ENCODE data around the gene DOCK1.
"Not testable (repeated sequence)": the region's sequence is repeated elsewhere in the genome, so short reads cannot be mapped to it uniquely, and the experiment has no call there.

The DOCK1 gene

GRCh38 chr10:126911301-126911700 lies 6.1 kb downstream of the DOCK1 start:
- Histone ChIP-seq H3K27ac (ENCODE audit: low read length) (no peak overlapping the region), H3K9me3 (ENCODE audit: control insufficient read depth in 2 of 2, low read length in 2 of 2) (peaks cover 0 to 4% of the 10 kb centered on the region in 2 donors), H3K4me3 (ENCODE audit: low read length in 2 of 2) (no peak overlapping the region), H3K27me3 (ENCODE audit: control insufficient read depth in 1 of 2, insufficient read depth in 2 of 2, low read length in 2 of 2) (no peaks in the 10 kb centered on the region), H3K4me1 (ENCODE audit: control insufficient read depth, insufficient read depth, low read length) (peaks cover 15% of the 10 kb centered on the region), H3K36me3 (ENCODE audit: control insufficient read depth in 2 of 2, insufficient read depth in 2 of 2, low read length in 2 of 2) (no peaks in the 10 kb centered on the region), H3K9ac (ENCODE audit: low read length in 2 of 2) (no peak overlapping the region)

- Histone ChIP-seq H3K9ac (ENCODE audit: low read length in 2 of 2) (no peak overlapping the region), H3K27ac (ENCODE audit: low read length) (no peak overlapping the region), H3K36me3 (ENCODE audit: control insufficient read depth in 2 of 2, insufficient read depth in 2 of 2, low read length in 2 of 2) (no peaks in the 10 kb centered on the region), H3K27me3 (ENCODE audit: control insufficient read depth in 1 of 2, insufficient read depth in 2 of 2, low read length in 2 of 2) (no peaks in the 10 kb centered on the region), H3K4me3 (ENCODE audit: low read length in 2 of 2) (no peak overlapping the region), H3K4me1 (ENCODE audit: control insufficient read depth, insufficient read depth, low read length) (peaks cover 13% of the 10 kb centered on the region), H3K9me3 (ENCODE audit: control insufficient read depth in 2 of 2, low read length in 2 of 2) (peaks cover 0 to 4% of the 10 kb centered on the region in 2 donors)
Observed at GRCh38 chr10:126913316-126913715, 8.1 kb downstream of the DOCK1 start.

GRCh38 chr10:126914561-126914960 lies 9.3 kb downstream of the DOCK1 start:
- no peak overlapping the region for H3K4me3 ChIP-seq (ENCODE audit: low read length in 2 of 2)
- H3K27ac ChIP-seq (ENCODE audit: low read length): no peak overlapping the region
- peaks cover 0 to 4% of the 10 kb centered on the region in 2 donors for H3K9me3 ChIP-seq (ENCODE audit: control insufficient read depth in 2 of 2, low read length in 2 of 2)
- H3K27me3 ChIP-seq (ENCODE audit: control insufficient read depth in 1 of 2, insufficient read depth in 2 of 2, low read length in 2 of 2): no peaks in the 10 kb centered on the region
- peaks cover 0 to under 1% of the 10 kb centered on the region in 2 donors for H3K36me3 ChIP-seq (ENCODE audit: control insufficient read depth in 2 of 2, insufficient read depth in 2 of 2, low read length in 2 of 2)
- H3K4me1 ChIP-seq (ENCODE audit: control insufficient read depth, insufficient read depth, low read length): peaks cover 19% of the 10 kb centered on the region
- no peak overlapping the region for H3K9ac ChIP-seq (ENCODE audit: low read length in 2 of 2)

- not testable (repeated sequence) for H3K27ac ChIP-seq (ENCODE audit: low read length); H3K27me3 ChIP-seq (ENCODE audit: control insufficient read depth in 1 of 2, insufficient read depth in 2 of 2, low read length in 2 of 2); H3K4me3 ChIP-seq (ENCODE audit: low read length in 2 of 2); H3K9ac ChIP-seq (ENCODE audit: low read length in 2 of 2); H3K9me3 ChIP-seq (ENCODE audit: control insufficient read depth in 2 of 2, low read length in 2 of 2); H3K36me3 ChIP-seq (ENCODE audit: control insufficient read depth in 2 of 2, insufficient read depth in 2 of 2, low read length in 2 of 2)
- H3K4me1 ChIP-seq (ENCODE audit: control insufficient read depth, insufficient read depth, low read length): peaks cover 11% of the 10 kb centered on the region
Observed at GRCh38 chr10:126916952-126917351, 11.7 kb downstream of the DOCK1 start.

- H3K9me3 ChIP-seq (ENCODE audit: control insufficient read depth in 2 of 2, low read length in 2 of 2): peaks cover 0 to 4% of the 10 kb centered on the region in 2 donors
- no peak overlapping the region for H3K27ac ChIP-seq (ENCODE audit: low read length)
- H3K36me3 ChIP-seq (ENCODE audit: control insufficient read depth in 2 of 2, insufficient read depth in 2 of 2, low read length in 2 of 2): peaks cover 0 to 2% of the 10 kb centered on the region in 2 donors
- H3K9ac ChIP-seq (ENCODE audit: low read length in 2 of 2): no peak overlapping the region
- H3K4me3 ChIP-seq (ENCODE audit: low read length in 2 of 2): no peak overlapping the region
- H3K27me3 ChIP-seq (ENCODE audit: control insufficient read depth in 1 of 2, insufficient read depth in 2 of 2, low read length in 2 of 2): no peaks in the 10 kb centered on the region
- peaks cover 11% of the 10 kb centered on the region for H3K4me1 ChIP-seq (ENCODE audit: control insufficient read depth, insufficient read depth, low read length)
Observed at GRCh38 chr10:126917375-126917774, 12.1 kb downstream of the DOCK1 start.

- Histone ChIP-seq H3K9ac (ENCODE audit: low read length in 2 of 2) (no peak overlapping the region), H3K27ac (ENCODE audit: low read length) (no peak overlapping the region)
Observed at GRCh38 chr10:126917975-126918908, 13.0 kb downstream of the DOCK1 start.

GRCh38 chr10:126919426-126919825 lies 14.2 kb downstream of the DOCK1 start:
- Histone ChIP-seq H3K27ac (ENCODE audit: low read length) (no peak overlapping the region), H3K9ac (ENCODE audit: low read length in 2 of 2) (no peak overlapping the region), H3K4me1 (ENCODE audit: control insufficient read depth, insufficient read depth, low read length) (peaks cover 11% of the 10 kb centered on the region), H3K9me3 (ENCODE audit: control insufficient read depth in 2 of 2, low read length in 2 of 2) (peaks cover 0 to 4% of the 10 kb centered on the region in 2 donors), H3K4me3 (ENCODE audit: low read length in 2 of 2) (no peak overlapping the region), H3K36me3 (ENCODE audit: control insufficient read depth in 2 of 2, insufficient read depth in 2 of 2, low read length in 2 of 2) (peaks cover 0 to 2% of the 10 kb centered on the region in 2 donors), H3K27me3 (ENCODE audit: control insufficient read depth in 1 of 2, insufficient read depth in 2 of 2, low read length in 2 of 2) (no peaks in the 10 kb centered on the region)

More at GRCh38 chr10:126917975-126918908, 13.0 kb downstream of the DOCK1 start:
- Histone ChIP-seq H3K9me3 (ENCODE audit: control insufficient read depth in 2 of 2, low read length in 2 of 2) (peaks cover 0 to 4% of the 10 kb centered on the region in 2 donors), H3K4me1 (ENCODE audit: control insufficient read depth, insufficient read depth, low read length) (peaks cover 11% of the 10 kb centered on the region), H3K27me3 (ENCODE audit: control insufficient read depth in 1 of 2, insufficient read depth in 2 of 2, low read length in 2 of 2) (no peaks in the 10 kb centered on the region), H3K4me3 (ENCODE audit: low read length in 2 of 2) (no peak overlapping the region), H3K36me3 (ENCODE audit: control insufficient read depth in 2 of 2, insufficient read depth in 2 of 2, low read length in 2 of 2) (peaks cover 0 to 2% of the 10 kb centered on the region in 2 donors)

- Histone ChIP-seq H3K9me3 (ENCODE audit: control insufficient read depth in 2 of 2, low read length in 2 of 2) (no peaks in the 10 kb centered on the region), H3K36me3 (ENCODE audit: control insufficient read depth in 2 of 2, insufficient read depth in 2 of 2, low read length in 2 of 2) (peaks cover 0 to 2% of the 10 kb centered on the region in 2 donors), H3K4me1 (ENCODE audit: control insufficient read depth, insufficient read depth, low read length) (peaks cover 11% of the 10 kb centered on the region)
Observed at GRCh38 chr10:126921162-126921561, 15.9 kb downstream of the DOCK1 start.

GRCh38 chr10:126921974-126922525 lies 16.8 kb downstream of the DOCK1 start:
- Histone ChIP-seq H3K27me3 (ENCODE audit: control insufficient read depth in 1 of 2, insufficient read depth in 2 of 2, low read length in 2 of 2) (no peaks in the 10 kb centered on the region), H3K27ac (ENCODE audit: low read length) (no peak overlapping the region), H3K9ac (ENCODE audit: low read length in 2 of 2) (no peak overlapping the region), H3K4me1 (ENCODE audit: control insufficient read depth, insufficient read depth, low read length) (peaks cover 11% of the 10 kb centered on the region), H3K36me3 (ENCODE audit: control insufficient read depth in 2 of 2, insufficient read depth in 2 of 2, low read length in 2 of 2) (peaks cover 0 to 6% of the 10 kb centered on the region in 2 donors), H3K9me3 (ENCODE audit: control insufficient read depth in 2 of 2, low read length in 2 of 2) (no peaks in the 10 kb centered on the region), H3K4me3 (ENCODE audit: low read length in 2 of 2) (no peak overlapping the region)

More at GRCh38 chr10:126921162-126921561, 15.9 kb downstream of the DOCK1 start:
- H3K9ac ChIP-seq (ENCODE audit: low read length in 2 of 2): no peak overlapping the region
- no peak overlapping the region for H3K4me3 ChIP-seq (ENCODE audit: low read length in 2 of 2)
- H3K27ac ChIP-seq (ENCODE audit: low read length): no peak overlapping the region
- H3K27me3 ChIP-seq (ENCODE audit: control insufficient read depth in 1 of 2, insufficient read depth in 2 of 2, low read length in 2 of 2): no peaks in the 10 kb centered on the region

GRCh38 chr10:126924180-126924914 lies 19.1 kb downstream of the DOCK1 start:
- no peak overlapping the region for H3K27ac ChIP-seq (ENCODE audit: low read length)
- H3K27me3 ChIP-seq (ENCODE audit: control insufficient read depth in 1 of 2, insufficient read depth in 2 of 2, low read length in 2 of 2): no peaks in the 10 kb centered on the region

More at GRCh38 chr10:126924180-126924914, 19.1 kb downstream of the DOCK1 start:
- Histone ChIP-seq H3K4me1 (ENCODE audit: control insufficient read depth, insufficient read depth, low read length) (peaks cover 2% of the 10 kb centered on the region), H3K9ac (ENCODE audit: low read length in 2 of 2) (no peak overlapping the region), H3K4me3 (ENCODE audit: low read length in 2 of 2) (no peak overlapping the region), H3K36me3 (ENCODE audit: control insufficient read depth in 2 of 2, insufficient read depth in 2 of 2, low read length in 2 of 2) (peaks cover 5 to 15% of the 10 kb centered on the region in 2 donors), H3K9me3 (ENCODE audit: control insufficient read depth in 2 of 2, low read length in 2 of 2) (no peaks in the 10 kb centered on the region)
